PC-3 (cell line): ENCODE measurements around the gene ANKRD50. TPM values are rescaled to one million over a fixed set of nuclear protein-coding genes. Genes with fewer than 3 reads are reported as not detected.

ENCODE experiments used
- ATAC-seq: fragments of 200-7000 bp; cut with Tn5 transposase; 2 replicates; pipeline ENCODE4 v1.9.1; 2020; ENCODE audit warnings: mild to moderate bottlenecking, moderate library complexity
- BruUV-seq: library from RNA; stranded (reverse); fragments of 400-500 nt; replicated peaks from 2 replicates; lab custom pipeline; 2021; lab: Mats Ljungman, UMichigan
- CTCF ChIA-PET: fragments of 300-600 bp; sonication (Branson Sonifier 250); formaldehyde crosslinking; loops from one replicate; lab custom pipeline; 2022; ENCODE audit warnings: antibody characterized with exemption; lab: Charles Lee
- POLR2A ChIA-PET: fragments of 300-600 bp; sonication (Branson Sonifier 250); formaldehyde crosslinking; loops from one replicate; lab custom pipeline; 2022; ENCODE audit warnings: antibody characterized with exemption; ENCODE audit not compliant: unreplicated experiment; lab: Charles Lee
- DNase-seq: peaks from one replicate; pipeline ENCODE4 v3.0.0-alpha.2; 2015
- H2AFZ ChIP-seq: fragments of 300-600 bp; sonication (generic); 2 replicates; pipeline ENCODE4 v1.6.0; 2016; ENCODE audit warnings: antibody characterized with exemption, low read length
- H3F3A ChIP-seq: fragments of 300-600 bp; sonication (generic); one replicate; pipeline ENCODE4 v1.6.0; 2017; ENCODE audit warnings: antibody characterized with exemption, low read length, control low read depth, mild to moderate bottlenecking; ENCODE audit not compliant: unreplicated experiment
- H3K27ac ChIP-seq: fragments of 300-600 bp; sonication (generic); 2 replicates; pipeline ENCODE4 v1.5.1; 2016; ENCODE audit warnings: mild to moderate bottlenecking, low read length
- H3K27me3 ChIP-seq: fragments of 300-600 bp; sonication (generic); 2 replicates; pipeline ENCODE4 v1.6.1; 2016; ENCODE audit warnings: low read length, mixed read lengths
- H3K36me3 ChIP-seq: fragments of 300-600 bp; sonication (generic); 2 replicates; pipeline ENCODE4 v1.6.1; 2016; ENCODE audit warnings: low read depth, mixed run types, low read length, mixed read lengths
- H3K4me1 ChIP-seq: fragments of 300-600 bp; sonication (generic); 2 replicates; pipeline ENCODE4 v1.5.1; 2016; ENCODE audit warnings: low read length; ENCODE audit not compliant: insufficient read depth
- H3K4me2 ChIP-seq: fragments of 300-600 bp; sonication (generic); 2 replicates; pipeline ENCODE4 v1.6.0; 2016; ENCODE audit warnings: low read length
- H3K4me3 ChIP-seq: fragments of 300-600 bp; sonication (generic); 2 replicates; pipeline ENCODE4 v1.5.1; 2016; ENCODE audit warnings: mild to moderate bottlenecking, low read length, mixed read lengths
- H3K79me2 ChIP-seq: fragments of 300-600 bp; sonication (generic); 2 replicates; pipeline ENCODE4 v1.6.1; 2017; ENCODE audit warnings: low read length, mixed read lengths
- H3K9ac ChIP-seq: fragments of 300-600 bp; sonication (generic); 2 replicates; pipeline ENCODE4 v1.6.0; 2016; ENCODE audit warnings: mild to moderate bottlenecking, low read length
- H3K9me2 ChIP-seq: fragments of 300-600 bp; sonication (generic); replicated peaks from 2 replicates; pipeline ENCODE4 v1.6.1; 2016; ENCODE audit warnings: mixed run types, low read length, mixed read lengths
- H3K9me3 ChIP-seq: fragments of 300-600 bp; sonication (generic); 2 replicates; pipeline ENCODE4 v1.6.1; 2016; ENCODE audit warnings: low read length, mixed read lengths
- H4K20me1 ChIP-seq: fragments of 300-600 bp; sonication (generic); 2 replicates; pipeline ENCODE4 v1.6.1; 2016; ENCODE audit warnings: low read length, mixed read lengths
- CTCF ChIP-seq: fragments of 300-600 bp; sonication (generic); conservative IDR thresholded peaks from 2 replicates; pipeline ENCODE4 v1.5.1; 2017; ENCODE audit warnings: antibody characterized with exemption, low read depth, mild to moderate bottlenecking, low read length
- EZH2 ChIP-seq: fragments of 300-600 bp; sonication (generic); IDR thresholded peaks from one replicate; pipeline ENCODE4 v1.6.1; 2017; ENCODE audit warnings: antibody characterized with exemption, mild to moderate bottlenecking, low read length; ENCODE audit not compliant: unreplicated experiment
- EZH2phosphoT487 ChIP-seq: fragments of 300-600 bp; sonication (generic); IDR thresholded peaks from 2 replicates; pipeline ENCODE4 v1.6.1; 2018; ENCODE audit warnings: mild to moderate bottlenecking, antibody characterized with exemption, low read length, borderline replicate concordance
- intact Hi-C: fragments of 100-400 bp; cut with micrococcal nuclease; formaldehyde crosslinking; loops from 2 replicates; pipeline ENCODE4 v1.9.0; 2023
- total RNA-seq: library from RNA; depleted of rRNA; stranded (reverse); fragments of >200 nt; gene quantifications from 2 replicates; pipeline ENCODE4 v1.2.3, GENCODE V29; 2014

ANKRD50 gene
- total RNA-seq, 1 experiment from 2014 or later: 26.3 TPM

GRCh38 chr4:124710911-124711310 is 1.6 kb downstream of the ANKRD50 start:
- Histone ChIP-seq H3F3A (no peaks in the 10 kb centered on the region), H3K27ac (peak overlapping the region; percentile 89), H3K9ac (peak overlapping the region; percentile 85), H3K27me3 (no peaks in the 10 kb centered on the region), H3K4me2 (peak overlapping the region; percentile 84), H3K9me3 (no peaks in the 10 kb centered on the region), H3K79me2 (peaks cover 65% of the 10 kb centered on the region), H3K36me3 (peaks cover 25% of the 10 kb centered on the region), H2AFZ (no peak overlapping the region), H3K9me2 (no peaks in the 10 kb centered on the region), H3K4me3 (peak overlapping the region; percentile 92), H4K20me1 (peaks cover 45% of the 10 kb centered on the region), H3K4me1 (peaks cover 41% of the 10 kb centered on the region)
- POLR2A ChIA-PET: interaction anchor here (0.6 kb wide), 1 partner anchor 360 kb away, joined by 4 read pairs; no protein-coding TSS in a partner anchor
- no TSS peak for BruUV-seq
- TF ChIP-seq CTCF: no peak
- TF ChIP-seq EZH2phosphoT487: no peak
- no peak for TF ChIP-seq EZH2
- ATAC-seq: no peak
- intact Hi-C loops: loop anchor here (2.0 to 5.0 kb wide), 2 partner anchors 362 to 536 kb away; no protein-coding TSS in a partner anchor
- no peak for DNase-seq
- CTCF ChIA-PET: interaction anchor here (0.6 to 0.7 kb wide), 3 partner anchors 69 to 534 kb away, joined by 3 to 8 read pairs (median 6); no protein-coding TSS in a partner anchor

DNA sequence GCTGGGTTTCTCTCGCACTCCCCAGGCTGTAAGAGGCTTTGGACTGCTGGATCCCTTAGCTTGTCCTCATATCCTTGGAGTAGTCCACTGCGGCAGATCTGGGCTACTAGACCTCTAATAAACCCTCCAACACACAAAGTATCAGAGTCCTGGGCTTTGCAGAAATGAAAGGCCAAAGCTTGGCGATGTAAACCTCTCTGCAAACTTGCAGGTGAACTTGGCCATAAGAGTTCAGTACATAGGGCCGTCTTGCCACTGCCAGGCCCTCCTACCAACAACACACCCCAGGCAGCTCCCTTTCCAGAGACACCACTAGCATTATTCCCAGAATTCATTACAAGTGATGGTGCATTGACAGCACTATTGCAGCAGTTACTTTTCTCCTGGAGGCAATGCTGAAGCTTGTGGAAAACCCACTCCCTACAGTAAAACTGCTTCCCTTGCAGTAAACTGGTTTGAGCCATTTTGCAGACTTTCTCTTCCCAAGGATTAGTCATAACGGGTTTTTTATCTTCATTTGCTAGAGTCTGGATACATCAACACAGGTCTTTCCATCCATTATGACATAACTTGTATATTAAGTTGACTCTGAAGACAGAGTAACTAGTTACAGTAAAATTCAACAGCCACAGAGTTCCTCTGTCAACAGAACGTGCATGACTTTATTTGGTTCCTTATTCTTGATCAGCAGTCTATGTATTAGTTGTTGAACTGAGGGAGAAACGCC is 2.4 kb downstream of the ANKRD50 start:
- Histone ChIP-seq H3F3A (no peaks in the 10 kb centered on the region), H3K9me3 (no peaks in the 10 kb centered on the region), H3K4me2 (peak overlapping the region; percentile 84), H3K27ac (no peak overlapping the region), H2AFZ (no peak overlapping the region), H3K4me3 (peak overlapping the region; percentile 92), H3K9me2 (no peaks in the 10 kb centered on the region), H3K27me3 (no peaks in the 10 kb centered on the region), H3K36me3 (peaks cover 33% of the 10 kb centered on the region), H4K20me1 (peaks cover 45% of the 10 kb centered on the region), H3K9ac (peak overlapping the region; percentile 85), H3K79me2 (peaks cover 73% of the 10 kb centered on the region), H3K4me1 (peaks cover 41% of the 10 kb centered on the region)
- CTCF ChIA-PET: interaction anchor here (0.7 kb wide), 1 partner anchor 535 kb away, joined by 3 read pairs; no protein-coding TSS in a partner anchor
- DNase-seq (peak; percentile 19), ATAC-seq (no peak)
- TF ChIP-seq EZH2phosphoT487 (no peak), CTCF (no peak), EZH2 (no peak)
- POLR2A ChIA-PET: interaction anchor here (0.6 kb wide), 1 partner anchor 359 kb away, joined by 4 read pairs; no protein-coding TSS in a partner anchor
- no TSS peak for BruUV-seq
- intact Hi-C loops: loop anchor here (2.0 to 5.0 kb wide), 2 partner anchors 363 to 537 kb away; no protein-coding TSS in a partner anchor
